Glomerular endothelial cell (primary cell): ENCODE results near the gene OR1E2. TPM values are rescaled to one million over a fixed set of nuclear protein-coding genes. Genes with fewer than 3 reads are reported as not detected.
"Not testable (repeated sequence)": the region's sequence is repeated elsewhere in the genome, so short reads cannot be mapped to it uniquely, and the experiment has no call there.

Source experiments
- DNase-seq: peaks from one replicate; pipeline ENCODE4 v3.0.0-alpha.2; 2011; ENCODE audit warnings: low read depth, low spot score; ENCODE audit errors: extremely low read depth
- total RNA-seq: library from RNA; depleted of rRNA; stranded (reverse); fragments of >200 nt; gene quantifications from 2 replicates; pipeline ENCODE4 v1.2.3, GENCODE V29; 2015

The OR1E2 gene, protein sequence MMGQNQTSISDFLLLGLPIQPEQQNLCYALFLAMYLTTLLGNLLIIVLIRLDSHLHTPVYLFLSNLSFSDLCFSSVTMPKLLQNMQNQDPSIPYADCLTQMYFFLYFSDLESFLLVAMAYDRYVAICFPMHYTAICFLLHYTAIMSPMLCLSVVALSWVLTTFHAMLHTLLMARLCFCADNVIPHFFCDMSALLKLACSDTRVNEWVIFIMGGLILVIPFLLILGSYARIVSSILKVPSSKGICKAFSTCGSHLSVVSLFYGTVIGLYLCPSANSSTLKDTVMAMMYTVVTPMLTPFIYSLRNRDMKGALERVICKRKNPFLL
- not detected in 2 replicates for total RNA-seq

DNA sequence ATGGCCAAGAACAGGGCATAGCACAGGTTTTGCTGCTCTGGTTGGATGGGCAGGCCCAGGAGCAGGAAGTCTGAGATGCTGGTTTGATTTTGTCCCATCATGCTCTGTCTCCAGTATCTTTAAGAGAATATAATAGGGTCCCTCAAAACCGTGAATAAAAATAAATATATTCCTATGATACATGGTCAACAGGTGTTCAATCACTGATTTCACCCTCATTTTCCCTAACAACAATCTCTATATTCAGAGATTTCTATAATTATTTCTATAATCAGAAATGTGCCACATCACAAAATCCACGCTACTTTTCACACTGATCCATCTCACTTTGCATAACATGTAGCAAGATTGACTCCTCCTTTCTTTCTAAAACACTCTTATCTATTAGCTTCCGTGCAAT is at the start of gene OR1E2:
TSS of gene OR1E2 (minus strand) at position 101 of the 400 bp plus-strand sequence. CDS start at position 101, 0 bp downstream.
- no peak for DNase-seq

DNA sequence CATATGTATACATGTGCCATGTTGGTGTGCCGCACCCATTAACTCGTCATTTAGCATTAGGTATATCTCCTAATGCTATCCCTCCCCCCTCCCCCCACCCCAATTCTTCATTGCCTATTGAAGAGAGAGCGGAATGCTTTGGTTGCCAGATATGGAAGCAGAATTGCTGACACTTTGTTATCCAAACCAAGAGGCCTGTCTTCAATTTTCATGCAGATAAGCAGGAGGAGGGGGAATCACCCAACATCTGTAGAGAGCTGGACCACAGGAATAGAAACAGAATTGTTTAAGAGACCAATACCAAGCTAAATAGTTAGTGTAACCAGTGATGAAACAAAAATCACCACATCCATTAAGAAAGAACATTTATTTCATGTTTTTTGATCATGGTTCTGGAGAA is 49.2 kb upstream of the OR1E2 start:
- DNase-seq, result no peak

DNA sequence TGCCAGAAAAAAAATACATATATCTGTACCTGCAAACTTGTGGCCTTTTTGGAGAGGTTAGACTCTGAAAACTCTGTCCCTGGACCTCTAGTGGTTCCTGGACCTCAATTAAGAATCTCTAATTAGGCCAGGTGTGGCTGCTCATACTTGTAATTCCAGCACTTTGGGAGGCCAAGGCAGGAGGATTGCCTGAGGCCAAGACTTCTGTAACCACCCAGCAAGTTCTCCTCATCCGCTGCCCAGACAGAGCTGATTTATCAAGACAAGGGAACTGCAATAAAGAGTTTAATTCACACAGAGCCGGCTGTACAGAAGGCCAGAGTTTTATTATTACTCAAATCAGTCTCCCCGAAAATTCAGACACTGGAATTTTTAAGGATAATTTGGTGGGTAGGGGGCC is 46.3 kb upstream of the OR1E2 start:
- no peak for DNase-seq

DNA sequence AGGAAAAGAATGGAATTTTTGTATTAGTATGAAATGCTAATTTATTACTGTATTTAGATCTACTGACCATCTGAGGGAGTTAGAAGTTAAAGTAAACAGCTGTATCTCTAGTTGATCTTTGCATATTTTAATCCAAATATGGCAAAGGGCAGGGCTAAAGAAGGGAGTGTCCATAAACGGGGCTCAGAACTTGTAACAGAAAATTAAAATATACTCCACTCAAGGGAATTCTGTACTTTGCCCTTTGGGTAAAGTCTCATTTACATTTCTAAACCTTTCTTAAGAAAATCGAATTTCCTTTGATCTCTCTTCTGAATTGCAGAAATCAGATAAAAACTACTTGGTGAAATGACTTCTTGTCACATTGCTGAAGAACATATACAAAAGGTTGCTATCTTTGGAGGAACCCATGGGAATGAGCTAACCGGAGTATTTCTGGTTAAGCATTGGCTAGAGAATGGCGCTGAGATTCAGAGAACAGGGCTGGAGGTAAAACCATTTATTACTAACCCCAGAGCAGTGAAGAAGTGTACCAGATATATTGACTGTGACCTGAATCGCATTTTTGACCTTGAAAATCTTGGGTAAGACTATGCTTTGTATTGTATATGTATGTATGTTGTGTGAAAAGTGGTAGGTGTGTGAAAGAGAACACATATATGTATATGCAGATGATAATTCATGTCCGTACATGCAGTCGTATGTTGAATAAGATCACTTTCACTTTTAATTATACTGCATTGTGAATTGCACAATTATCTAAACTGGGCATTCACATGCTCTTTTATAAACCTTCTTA is 42.4 kb upstream of the OR1E2 start, which contains the start of gene ASPA:
TSS of gene ASPA (plus strand) at position 186 of the 799 bp plus-strand sequence. CDS start at position 349, 163 bp downstream.
- DNase-seq, result no peak

DNA sequence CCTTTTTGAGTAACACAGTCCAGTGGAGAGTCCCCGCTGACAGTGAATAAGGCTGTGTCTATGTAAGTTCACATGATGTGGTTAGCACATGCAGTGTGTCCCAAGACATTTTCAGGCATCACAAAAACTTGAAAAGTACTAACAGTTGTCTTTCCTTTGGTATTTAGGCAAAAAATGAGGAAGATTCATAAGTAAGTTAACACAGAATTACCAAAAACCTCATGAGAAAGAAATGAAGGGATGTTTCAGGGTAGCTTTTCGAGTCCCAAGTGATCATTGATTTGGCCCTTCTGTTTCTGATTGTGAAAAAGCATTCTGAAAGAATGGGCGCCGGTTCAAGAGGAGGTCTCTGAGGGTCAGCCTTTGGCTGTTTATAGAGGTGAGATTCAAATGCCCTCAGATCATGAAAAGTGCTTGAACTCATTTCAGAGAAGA is 41.6 kb upstream of the OR1E2 start:
- DNase-seq, result no peak

DNA sequence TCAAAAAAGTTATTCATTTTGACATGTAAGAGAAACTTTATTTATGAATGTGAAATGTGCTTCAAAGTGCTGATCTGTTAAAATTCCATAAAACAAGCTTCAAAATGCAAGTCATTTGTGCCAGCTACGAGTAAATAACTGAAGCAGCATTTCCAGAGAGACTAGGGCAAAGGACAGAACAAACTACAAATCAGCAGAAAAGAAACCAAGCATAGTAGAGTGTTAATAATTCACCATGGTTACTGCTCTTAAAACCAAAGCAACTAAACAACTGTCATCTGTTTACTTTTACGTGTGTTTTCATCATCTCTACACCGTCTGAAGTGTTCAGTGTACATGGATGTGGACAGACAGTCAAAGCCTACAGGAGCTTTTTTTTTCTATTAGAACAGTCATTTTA is 40.6 kb upstream of the OR1E2 start:
- DNase-seq, result no peak

DNA sequence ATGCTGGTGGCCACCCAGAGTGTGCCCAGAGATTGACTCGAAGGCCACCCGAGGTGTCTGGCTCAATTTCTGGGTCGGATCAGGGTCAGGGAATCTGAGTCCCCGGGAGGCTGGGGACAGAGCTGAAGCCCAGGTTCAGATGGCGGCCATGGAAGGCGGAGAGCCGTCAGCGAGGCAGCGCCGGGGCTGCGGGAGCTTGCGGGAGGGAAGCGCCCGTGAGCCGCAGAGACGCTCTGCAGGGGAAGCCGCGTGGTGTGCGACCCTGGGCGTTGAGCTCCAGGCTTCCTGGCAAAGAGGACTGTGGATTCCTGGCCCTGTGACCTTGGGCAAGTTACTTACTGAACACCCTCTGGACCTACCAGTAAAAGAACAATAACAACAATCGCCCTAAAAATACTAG is 38.5 kb upstream of the OR1E2 start:
- no peak for DNase-seq

DNA sequence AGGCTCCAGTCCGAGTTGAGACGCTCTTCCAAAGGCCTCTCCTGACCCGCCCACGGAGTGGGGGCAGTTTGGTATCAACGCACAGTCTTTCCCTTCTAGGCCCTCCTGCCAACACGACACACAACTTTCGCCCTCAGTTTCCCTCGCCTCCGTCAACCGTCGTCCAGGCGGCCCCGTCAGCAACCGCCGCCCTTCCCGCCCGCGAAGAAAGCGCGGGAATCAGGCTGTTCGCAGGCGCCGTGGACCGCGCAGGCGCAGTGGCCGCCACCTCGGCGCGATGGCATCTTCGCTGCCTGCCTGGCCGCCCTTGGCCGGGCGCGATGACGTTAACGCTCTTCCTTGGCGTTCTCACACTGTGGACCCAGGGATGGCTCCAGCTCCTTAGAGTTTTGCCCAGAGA is 38.0 kb upstream of the OR1E2 start, which contains the start of gene SPATA22:
TSS of gene SPATA22 (minus strand) at position 221 of the 400 bp plus-strand sequence. CDS start 2,494 bp downstream, outside the sequence.
- DNase-seq, result no peak

DNA sequence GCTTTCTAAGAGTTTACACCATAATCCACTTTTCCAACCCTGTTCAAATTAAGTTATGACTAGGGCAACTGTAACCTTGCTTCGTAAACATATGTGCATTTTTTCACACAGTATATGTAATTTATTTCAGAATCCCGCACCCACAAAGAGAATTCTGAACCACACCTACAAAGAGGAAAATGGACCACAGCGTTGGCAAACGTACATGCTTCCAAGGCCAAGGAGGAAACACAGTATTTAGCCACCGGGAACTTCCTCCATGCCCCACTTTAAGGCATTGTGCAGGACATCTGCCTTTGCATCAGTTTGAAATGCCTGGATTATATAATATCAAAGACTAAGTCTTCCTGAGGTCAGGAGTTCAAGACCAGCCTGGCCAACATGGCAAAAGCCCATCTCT is 35.9 kb upstream of the OR1E2 start:
- DNase-seq, result no peak

DNA sequence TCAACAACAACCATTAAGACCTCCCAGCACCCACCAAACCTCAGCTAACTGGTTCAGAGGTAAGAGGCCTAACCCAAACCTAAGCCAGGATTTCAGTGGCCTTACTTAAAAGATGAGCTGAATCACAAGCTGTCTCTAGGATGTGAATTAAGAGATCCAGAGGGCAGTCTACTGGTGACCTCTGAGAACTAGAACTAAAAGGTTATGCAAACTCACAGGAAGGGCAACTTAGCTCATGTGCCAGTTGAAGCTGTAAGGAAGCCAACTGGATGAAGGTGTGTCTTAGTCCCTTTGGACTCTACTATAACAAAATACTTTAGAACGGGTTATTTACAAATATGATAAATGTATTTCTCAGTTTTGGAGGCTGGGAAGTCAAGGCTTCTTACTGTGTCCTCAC is 32.7 kb upstream of the OR1E2 start:
- DNase-seq, result not testable (repeated sequence)

DNA sequence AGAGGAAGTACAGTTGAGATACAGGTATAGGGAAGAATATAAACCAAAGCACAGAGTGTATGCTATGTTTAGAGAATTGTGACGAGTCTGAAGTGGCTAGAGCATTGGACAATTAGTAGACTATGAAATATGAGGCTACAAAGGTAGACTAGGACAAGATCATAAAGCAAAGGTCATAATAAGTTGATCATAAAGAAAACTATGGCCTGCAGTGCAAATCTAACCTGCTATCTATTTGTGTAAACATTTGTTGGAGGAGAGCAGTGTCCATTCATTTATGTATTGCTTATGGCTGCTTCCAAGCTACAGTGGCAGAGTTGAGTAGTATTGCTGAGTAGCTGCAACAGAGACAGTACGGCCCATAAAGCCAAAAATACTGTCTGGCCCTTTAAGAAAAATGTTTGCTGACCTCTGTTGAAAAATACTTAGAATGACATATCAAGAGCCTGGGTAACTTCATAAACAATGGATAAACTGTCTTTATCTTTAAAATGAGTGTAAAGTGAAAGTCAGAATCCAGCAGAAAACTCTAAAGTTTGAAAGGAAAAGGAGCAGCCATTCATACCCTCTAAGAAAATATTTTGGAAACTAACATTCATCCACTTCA is 14.5 kb upstream of the OR1E2 start:
- DNase-seq, result no peak

DNA sequence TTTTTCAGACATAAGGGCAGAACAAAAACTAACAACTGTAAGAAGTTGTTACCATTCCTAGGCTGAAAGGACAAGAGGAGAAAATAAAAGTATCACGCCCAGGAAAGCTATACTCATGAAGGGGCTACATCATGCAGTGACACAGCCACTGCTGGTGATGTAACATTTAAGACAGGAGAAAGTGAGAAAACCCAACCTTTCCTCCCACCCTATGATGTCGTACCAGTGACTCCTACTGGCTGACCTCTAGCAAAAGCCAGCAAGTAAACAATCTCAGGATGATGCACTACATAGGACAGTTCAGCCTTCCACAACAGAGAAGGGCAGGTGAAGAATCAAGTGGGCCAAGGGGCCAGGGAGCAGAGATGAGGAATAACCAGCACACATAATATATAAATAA is 14.0 kb upstream of the OR1E2 start:
- DNase-seq, result no peak

DNA sequence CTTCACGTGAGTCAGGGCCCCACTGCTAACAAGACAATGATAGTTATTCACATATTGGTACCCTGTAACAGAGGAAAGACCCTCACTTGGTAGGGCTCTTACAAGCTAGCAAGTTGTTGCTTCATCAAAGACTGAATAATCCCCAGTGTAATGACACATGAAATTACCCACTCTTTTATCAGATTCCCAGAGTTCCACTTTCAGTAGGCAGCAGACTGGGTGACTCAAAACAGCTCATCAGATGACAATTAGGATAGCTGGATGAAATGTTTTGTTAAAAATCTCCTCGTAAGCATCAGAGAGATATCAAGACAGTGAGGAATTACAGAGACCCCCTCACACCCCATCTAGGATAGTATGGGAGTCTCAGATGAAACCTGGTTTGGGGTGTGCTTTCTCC is 6.8 kb upstream of the OR1E2 start:
- no peak for DNase-seq

DNA sequence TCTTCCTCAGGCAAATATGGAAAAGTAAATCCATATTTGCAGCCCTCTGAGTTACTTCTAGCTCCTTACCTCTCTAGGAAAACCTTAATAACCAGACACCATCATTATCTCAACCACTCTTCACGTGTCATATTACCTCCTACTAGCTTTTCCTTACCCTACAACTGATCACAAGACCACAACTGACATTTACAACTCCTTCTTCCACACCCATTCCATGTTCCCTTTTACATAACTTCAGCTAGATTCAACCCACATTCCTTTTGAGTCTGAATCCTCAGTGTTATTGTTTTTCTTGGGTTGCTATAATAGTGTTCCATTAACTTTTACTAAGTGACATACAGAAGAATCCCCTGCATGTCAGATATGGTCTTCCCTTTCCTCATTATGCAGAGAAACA is 4.7 kb upstream of the OR1E2 start:
- DNase-seq, result no peak

DNA sequence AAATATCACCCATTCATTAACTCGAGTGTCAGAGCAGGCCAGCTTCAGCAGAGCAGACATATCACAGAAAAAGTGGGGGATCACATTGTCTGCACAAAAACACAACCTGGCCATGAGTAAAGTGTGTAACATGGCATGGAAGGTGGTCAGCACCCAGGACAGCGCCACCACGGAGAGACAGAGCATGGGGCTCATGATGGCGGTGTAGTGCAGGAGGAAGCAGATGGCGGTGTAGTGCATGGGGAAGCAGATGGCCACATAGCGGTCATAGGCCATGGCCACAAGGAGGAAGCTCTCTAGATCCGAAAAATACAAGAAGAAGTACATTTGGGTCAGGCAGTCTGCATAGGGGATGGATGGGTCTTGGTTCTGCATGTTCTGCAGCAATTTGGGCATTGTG is 426 bp downstream of the OR1E2 start:
- not testable (repeated sequence) for DNase-seq

DNA sequence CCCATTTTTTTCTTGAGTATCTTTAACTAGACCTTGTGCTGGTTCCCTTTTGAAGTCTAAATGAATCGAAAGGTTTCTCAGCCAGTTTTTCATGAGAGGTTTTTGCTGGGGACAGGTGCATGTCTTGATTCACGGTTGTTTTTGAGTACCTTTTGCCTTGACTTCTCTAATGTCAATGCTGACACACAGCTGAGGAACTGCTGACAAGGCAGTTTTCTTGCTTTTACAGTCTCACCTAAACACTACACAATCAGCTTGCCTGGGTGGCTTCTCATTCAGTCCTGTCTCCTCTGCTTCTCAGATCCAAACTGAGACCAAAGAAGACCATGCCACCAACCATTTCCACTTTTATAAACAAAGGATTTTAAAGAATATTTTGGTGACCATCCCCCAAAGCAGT is 15.4 kb downstream of the OR1E2 start:
- DNase-seq, result no peak

DNA sequence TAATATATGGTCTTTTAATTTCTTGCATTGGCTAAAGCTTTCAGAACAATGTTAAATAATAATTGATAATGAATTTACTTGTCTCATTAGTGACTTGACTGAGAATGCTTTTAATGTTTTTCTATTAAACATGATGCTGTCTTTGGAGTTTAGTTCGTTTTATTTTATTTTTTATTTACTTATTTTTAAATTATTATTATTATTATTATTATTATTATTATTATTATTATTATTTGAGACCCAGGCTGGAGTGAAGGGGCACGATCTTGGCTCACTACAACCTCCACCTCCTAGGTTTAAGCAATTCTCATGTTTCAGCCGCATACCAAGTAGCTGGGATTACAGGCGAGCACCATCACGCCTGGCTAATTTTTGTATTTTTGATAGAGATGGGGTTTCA is 18.0 kb downstream of the OR1E2 start:
- no peak for DNase-seq

DNA sequence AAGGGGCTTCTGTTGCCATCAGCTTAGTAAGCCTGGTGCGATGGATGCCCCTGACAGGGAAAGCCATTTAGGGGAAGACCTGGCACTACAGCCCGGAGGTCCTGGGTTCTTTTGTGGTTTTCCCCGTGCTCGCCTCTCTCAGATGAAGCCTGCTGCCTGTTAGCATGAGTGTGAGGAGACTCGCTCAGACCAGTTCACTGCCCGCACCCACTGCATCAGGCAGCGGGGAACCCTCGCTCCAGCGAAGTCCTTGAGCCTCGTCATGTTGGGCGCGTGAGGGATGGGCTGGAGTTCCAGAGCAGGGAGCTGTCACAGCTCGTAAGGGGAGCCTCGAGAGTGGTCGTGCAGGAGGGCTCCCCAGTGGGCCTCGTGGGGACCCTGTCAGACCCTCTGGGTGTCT is 21.4 kb downstream of the OR1E2 start:
- not testable (repeated sequence) for DNase-seq

DNA sequence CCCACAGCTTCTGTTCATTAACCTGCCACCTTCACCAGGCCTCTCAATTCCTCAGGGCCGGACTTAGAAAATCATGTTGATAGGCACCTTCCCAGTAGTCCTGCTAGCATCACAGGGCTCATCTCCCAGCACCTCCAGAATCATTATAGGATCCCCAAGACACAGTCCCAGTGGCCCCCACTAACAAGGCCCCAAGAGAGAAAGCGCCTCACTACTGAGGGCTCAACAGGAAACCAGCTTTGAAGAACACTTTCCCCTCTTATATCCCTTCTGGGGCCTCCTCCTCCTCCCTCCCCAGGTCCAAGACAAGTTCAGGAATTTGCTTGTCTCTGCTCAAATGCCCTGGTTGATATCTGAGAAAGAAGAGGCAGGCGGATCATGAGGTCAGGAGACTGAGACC is 22.6 kb downstream of the OR1E2 start, which contains the start of gene OR3A3:
TSS of gene OR3A3 (plus strand) at position 301 of the 400 bp plus-strand sequence.
- no peak for DNase-seq

DNA sequence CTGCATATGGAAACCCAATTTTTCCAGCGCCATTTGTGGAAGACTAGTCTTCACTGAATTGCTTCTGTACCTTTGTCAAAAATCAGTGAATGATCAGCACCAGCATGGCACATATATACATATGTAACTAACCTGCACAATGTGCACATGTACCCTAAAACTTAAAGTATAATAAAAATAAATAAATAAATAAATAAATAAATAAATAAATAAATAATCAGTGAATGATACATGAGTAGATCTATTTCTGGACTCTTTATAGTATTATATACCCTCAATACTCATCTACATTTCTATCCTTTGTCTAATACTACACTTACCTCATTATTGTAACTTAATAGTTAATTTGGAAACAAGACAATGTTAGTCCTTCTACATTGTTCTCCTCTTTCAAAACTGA is 29.8 kb downstream of the OR1E2 start:
- not testable (repeated sequence) for DNase-seq

DNA sequence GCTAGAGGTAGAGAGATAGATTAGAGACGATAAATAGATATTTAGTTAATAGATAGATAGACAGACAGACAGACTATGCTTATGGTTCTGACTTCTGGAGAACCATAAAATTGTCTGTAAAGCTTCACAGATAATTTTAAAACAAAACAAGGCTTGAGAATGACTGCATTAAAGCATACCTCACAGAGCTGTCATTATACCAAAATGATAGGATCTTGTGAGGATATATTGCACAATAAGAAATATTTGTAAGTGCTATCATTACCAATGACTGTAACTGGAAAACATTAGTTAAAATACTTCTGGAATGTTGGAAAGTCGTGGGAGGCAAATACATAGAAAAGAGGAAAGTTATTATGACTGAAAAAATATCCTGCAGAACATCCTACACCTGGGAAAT is 31.9 kb downstream of the OR1E2 start:
- DNase-seq, result no peak
